Dedifferentiated amniotic fluid mesenchymal stem cell (primary cell): Measurements from ENCODE around the gene ACSL6.

Experiments
- DNase-seq: peaks from one replicate; pipeline ENCODE4 v3.0.0-alpha.2; 2016; ENCODE audit errors: extremely low spot score

Gene ACSL6

DNA sequence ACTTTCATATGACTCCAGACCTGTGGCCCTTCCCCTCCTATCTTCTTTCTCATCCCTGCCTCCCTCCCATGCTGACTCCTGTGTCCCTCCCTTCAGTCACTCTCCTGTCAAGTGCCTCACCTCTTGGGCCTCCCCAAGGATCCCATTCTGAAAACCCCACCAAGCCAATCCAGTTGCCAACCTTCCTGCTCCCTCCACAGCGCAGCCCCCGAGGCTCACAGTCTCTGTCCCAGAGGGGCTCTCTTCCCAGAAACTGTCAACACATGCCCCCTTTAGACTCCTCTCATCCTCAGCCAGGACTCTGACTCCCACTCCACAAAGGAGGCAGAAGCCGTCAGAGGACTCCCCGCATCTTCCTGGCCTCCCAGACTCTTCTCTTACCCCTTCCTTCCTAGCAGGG, 30.8 kb downstream of the ACSL6 start:
- no peak for DNase-seq

DNA sequence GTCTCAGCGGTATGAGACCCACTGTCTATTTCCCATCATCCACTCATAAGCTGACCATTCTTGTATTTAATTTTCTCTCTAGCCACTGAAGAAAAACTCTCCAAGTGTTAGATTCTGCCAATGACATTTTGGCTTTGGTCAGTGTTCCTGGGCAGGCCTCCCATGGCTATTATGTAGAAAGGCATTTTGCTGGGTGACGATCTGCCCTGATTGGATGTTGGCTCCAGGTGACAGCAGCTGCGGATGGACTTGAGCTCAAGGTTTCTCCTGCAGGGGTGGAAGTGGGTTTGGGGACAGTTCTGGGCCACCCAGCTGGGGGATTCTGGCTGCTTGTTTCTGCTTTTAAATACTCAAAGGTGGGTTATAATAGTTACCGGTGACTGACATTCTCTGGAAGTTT, 31.6 kb downstream of the ACSL6 start:
- no peak for DNase-seq

DNA sequence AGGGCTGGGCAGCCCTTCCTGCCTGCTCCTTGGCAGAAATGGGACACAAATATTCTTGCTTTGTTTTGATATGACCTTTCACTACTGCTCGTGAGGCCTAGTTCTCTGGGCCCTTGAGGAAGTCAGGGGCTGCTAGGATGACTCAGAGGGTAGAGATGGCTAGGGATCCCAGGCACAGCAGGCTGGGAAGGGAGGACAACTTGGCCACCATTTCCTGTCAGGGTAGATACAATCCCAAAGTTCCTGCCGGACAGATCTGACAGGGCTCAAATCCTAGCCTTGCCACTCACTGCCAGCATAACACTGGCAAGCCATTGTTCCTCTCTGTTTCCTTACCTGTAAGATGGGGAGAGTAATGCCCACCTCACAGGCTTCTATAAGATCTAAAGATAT, 34.2 kb downstream of the ACSL6 start:
- no peak for DNase-seq

DNA sequence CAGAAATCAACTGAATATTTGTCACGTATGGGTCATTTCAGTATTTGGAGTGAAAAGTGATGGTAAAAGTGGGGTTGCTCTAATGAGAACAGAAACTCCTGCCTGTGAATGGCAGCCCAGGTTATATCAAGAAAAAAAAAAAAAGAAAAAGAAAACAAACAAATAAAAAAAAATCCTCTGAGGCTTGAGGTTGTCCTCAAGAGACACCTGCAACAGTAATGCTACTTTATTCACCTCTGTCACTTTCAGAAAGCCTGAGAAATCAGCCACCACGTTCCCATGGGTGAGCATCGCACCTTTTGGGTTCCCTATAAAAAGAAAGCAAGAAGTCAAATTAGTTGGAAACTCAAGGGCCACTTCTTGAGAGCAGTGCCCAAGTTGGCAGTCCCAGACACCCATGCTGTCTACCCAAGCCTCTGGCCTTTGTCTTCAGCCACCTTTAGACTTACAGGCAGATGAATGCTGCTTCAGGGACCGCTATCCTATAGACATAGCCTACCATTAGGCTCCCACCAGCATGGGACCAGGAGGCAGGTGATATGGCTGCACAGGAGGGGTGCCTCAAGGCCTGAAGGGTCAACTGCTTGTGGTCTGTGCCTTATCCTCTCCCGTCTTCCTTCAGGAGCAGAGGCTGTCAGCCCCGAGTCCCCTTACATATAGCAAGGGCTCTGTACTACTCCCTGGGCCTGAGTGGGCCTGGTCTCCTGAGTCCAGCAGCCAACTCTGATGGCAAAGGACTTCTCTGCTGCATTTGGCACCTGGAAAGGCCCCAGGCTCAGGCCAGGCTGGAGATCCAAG, 34.8 kb downstream of the ACSL6 start:
- no peak for DNase-seq

DNA sequence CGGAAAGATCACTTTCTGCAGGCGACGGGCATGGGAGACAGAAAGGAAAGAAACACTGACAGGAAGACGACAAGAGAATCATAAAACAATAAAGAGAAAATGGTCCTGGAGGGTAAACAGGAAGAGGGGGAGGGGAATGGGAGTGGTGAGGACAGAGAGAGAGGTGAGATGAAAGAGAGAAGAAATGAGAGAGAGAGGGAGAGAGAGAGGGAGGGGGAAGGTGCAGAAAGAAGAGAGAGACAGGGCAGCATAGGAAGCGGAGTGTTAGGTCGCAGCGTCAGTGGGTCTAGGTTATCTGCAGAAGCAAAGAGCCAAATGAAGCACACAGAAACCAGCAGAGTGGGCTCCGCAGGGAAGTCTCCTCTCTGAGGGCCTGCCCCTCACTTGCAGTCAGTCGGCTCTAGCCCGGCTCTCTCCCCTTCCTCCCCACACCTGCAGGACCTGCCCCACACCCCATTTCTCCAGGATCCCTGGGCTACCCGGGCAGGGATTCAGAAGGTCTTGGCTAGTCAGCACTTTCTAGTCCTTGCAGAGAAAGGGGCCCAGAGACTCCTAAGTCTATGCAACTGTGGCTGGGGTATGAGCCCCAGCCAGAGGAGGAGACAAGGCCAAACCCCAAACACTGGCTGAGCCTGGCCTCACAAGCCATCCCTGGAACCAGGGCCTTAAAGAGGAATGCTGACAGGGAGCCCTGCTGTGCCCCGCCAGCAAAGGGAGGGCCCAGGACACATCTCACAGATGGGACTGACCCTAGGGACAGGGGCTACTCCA, 36.3 kb downstream of the ACSL6 start:
- no peak for DNase-seq

DNA sequence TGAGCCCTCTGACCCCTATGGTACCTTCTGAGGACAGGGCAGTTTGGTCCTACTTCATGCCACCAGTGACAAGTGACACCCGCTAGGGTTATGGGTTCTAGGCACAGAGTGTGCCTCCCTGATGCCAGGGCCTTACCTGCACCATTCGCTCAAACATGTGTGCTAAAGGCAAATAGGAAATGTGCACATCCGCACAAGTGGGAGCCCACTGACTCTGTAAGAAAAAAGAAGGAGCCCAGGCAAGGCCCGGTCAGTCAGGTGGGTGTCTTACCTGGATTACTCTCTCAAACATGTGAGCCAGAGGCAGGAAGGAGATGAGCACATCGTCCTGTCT, 36.9 kb downstream of the ACSL6 start:
- no peak for DNase-seq

DNA sequence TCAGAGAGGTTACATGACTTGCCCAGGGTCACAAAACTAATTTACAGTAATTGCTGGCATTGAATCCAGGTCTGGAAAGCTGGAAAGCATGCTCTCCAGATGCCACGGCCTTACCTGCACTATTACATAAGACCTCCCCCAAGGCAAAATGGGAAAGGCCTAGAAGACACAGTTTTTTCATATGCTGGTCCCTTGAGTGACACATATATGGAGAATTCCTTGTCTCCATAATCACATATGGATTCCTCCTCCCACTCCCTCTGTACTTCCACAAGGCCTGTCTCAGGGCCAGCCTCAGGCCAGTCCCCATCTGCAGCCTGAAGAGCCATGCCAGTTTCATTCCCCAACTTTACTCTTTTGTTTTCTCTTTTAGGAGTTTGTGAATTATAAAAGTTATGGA, 37.4 kb downstream of the ACSL6 start:
- no peak for DNase-seq

DNA sequence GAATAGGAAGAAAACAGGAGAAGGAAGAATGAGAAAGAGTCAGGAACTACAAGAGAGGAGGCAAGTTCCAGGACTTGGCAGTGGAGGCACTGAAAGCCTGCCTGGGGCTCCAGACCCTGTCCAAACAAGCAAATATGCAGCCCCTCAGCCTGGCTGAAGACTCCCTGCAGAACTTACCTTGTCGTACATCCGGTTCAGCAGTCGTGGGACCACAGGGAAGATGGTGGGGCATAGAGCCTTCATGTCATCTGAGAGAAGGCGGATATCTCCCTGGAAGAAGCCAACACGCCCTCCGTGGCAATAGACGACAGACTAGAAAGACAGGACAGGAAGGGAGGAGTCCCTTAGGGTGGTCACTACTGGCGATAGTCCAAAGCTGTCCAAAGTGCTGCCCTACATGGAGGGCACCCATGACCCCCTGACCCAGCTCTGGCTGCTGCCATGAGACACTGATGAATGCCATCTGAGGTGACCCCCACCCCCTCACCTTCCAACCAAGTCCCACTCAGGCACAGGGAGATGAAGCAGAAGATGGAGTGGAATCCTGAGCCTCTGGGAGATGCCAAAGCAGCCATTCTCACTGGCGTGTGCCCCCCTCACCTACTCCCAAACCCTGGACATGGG, 38.3 kb downstream of the ACSL6 start:
- no peak for DNase-seq

DNA sequence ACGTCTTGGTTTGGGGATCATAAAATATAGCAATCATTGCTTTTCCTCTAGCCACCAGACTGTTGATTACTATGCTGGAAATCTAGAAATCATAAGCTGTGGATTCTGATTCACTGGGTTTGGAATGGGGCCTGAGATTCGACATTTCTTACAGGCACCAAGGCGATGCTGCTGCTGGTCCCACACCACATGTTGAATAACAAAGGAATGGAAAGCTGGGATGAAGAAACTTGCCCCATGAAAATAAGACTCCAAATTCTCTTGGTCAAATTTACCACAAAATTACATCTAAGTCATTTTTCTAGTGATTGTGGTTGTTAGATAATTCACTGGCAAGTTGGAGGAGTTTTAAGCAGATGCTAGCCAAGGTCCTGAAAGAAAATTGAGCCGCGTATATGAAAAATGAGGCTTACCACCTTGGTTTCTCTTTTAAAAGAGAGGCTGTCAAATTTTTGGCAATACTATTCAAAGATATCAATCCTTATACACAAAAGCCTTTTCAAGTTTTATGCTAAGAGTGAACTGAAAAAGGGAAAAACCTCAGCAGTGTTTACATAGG, 43.0 kb downstream of the ACSL6 start:
- no peak for DNase-seq

DNA sequence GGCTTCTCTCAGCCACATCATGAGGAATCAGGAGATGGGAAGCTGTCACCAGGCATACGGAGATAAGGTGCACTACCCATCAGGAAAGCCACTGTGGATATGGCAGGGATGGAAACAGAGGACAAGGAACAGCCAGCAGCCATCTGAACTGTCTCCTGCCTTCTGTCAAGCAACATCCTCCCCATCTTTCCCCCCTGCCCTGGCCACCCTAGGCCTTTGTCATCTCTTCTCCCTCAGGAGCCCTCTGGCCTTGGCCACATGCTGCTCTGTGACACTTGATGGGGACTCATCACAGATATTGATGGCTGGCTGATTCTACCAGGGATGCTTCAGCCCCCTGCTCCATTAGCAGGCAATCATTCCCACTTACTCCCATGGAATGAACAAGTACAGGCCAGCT, 44.9 kb downstream of the ACSL6 start:
- no peak for DNase-seq

DNA sequence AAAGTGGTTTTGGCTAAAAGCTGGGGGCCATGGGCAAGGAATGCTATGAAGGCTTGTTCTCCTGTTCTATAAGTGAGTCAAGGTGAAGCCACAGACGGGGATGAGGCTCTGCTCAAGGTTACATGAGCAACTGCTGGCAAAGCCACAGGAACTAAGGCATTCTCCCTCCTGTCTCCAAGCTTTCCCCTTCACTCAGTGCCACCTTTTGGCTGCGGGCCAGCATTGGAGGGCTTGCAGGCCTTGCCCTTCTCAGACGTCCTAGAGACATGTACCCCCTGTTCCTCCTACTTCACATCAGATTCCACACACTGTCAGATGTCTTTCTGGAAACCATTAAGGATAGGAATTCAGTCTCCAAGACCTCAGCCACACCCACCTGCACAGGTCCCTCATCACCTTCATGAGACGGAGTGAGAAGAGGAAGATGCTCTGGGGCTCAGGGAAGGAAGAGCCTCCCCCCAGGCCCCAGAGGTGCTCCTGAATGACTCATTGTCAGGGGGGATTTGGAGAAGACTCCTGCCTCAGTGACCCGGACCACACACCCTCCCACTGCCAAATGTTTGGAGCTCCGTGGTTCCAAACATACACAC, 45.5 kb downstream of the ACSL6 start:
- DNase-seq: no peak

DNA sequence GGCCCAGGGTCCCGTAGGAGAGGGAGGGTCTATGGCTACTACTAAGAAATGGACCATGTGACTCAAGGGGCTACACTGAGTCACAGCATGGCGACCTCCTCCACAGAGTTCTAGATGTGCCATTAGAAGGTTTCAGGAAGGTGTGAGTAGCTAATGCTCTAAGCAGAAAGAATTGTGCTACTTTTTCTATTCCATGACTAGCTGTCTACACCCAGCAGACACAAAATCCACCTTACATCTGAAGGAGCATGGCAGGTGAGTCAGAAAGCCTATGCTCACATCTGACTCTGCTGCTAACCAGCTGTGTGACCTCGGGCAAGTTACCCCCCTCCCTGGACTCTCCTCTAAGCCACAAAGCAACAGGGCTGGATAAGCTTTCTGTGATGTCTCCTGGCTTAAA, 51.6 kb downstream of the ACSL6 start:
- no peak for DNase-seq

DNA sequence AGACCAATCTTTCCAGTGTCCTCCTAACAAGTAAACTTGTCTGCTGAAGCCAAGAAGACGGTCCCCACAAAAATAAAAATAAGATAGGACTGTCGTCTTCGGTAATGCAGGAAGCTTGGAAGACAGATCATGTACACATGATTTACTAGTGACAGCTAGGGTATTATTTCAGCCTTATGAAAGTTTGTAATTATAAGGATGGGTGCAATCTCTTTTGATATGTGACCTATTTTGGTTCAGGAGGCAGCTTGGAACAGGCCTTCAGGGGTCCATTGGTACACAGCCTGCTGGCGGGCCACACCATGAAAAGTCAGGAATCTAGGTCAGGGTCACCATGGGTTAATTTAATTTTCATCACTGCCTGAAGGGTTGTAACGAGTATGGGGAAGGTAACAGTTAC, 52.3 kb downstream of the ACSL6 start:
- DNase-seq: no peak

DNA sequence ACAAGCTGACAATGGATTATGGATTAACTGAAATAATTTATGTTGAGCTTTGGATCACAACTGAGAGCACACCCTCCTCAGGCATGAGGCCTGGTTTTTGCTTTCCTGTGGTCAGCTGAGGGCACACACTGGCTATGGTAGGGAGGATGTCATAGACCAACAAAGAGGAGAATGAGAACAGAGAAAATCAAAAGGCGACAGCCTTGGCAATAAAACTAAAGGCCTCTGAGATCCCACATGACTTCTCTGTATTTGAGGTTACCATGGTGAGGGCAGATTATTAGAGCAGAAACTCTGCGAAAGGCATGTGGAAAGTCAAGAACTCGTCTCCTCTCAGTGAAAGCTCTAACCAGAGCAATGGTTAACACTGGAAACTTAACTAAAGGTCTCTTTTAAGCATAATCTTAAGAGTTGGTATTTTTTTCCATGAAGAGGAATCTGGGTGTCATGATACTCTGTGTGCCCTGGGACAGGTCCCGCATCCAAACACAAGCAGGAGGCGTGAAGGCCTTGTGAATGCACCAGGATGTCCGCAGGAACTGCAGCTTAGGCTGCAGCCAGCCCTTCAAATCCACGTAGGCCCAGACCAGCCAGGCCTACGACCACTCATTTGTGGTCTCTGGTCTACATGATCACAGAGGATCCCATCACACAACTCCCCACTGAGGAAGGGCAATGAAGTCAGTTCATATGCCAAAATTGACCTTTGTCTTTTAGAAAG, 53.6 kb downstream of the ACSL6 start:
- no peak for DNase-seq

DNA sequence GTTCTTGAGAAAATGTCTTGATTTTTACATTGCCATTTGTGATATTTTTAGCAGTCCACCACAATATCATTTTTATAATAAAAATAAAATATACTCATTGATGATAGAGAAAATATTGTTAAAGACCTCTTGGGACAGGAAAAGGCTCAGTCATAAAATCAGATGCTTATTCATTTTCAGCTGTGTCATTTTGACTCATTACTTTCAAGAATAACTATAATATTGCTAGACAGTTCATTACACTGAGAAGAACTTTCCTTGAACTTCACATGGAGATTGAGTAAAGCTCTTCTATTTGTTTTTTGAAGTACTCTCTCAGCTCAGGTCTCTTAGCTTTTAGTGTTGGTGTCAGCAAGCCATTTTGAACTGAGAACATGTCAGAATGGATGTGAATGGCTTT, 57.5 kb downstream of the ACSL6 start:
- DNase-seq: no peak

DNA sequence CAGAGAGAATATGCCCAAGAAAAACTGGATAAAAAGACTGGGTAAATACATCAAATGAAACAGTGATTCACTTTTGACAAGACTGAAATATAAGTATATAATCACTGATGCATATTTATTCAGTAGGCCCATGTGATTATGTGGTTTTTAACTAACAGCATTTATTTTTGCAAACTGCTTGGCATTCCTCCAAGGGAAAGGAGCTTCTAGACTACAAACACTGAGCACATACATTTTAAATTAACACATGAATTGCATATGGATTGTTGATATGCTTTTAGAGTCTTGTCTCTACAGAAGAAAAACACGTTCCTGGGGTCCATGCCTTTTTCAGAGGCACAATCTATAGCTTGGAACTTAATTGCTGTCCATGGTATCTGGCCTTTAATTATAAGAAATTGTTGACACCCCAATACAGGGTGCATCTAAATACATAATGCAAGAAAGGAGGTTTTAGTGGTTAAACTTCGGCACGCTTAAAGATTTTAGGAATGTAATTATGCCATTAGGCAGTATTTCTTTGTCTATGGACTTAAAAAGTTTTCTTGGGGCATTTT, 59.1 kb downstream of the ACSL6 start:
- no peak for DNase-seq

DNA sequence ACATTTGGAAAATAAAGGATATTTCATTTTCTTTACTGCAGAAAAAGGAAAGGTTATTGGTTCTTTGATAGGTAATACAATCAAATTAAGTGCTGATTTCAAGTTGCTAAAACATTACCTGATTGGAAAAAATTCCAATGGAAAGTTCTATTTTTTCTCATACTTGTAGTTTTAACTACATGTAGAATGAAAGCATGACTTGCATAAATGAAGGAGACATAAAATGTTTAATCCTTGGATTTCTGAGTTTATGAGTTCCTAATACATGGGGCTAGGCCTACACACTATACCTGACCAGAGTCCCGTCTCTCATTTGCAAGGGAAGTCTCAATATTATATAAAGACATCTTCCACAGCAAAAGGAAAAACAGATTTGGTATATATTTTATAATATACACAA, 60.8 kb downstream of the ACSL6 start:
- DNase-seq: no peak

DNA sequence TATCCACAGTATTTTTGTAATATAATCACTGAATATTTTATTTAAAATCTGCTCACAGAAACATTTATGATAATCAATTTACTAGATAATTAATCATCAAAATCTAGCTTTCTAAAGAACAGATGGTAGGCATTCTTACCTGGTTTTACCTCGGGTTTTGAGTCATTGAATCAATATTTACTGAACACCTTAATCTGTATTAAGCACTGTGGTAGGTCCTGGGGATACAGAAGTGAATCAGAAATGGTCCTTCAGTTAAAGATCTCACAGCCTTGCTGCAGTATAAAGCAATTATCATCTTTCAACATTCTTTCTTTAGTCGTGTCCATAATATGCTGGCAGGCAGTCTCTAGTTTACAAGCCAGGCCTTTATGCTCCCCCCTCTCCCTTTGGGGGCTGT, 64.0 kb downstream of the ACSL6 start:
- no peak for DNase-seq

DNA sequence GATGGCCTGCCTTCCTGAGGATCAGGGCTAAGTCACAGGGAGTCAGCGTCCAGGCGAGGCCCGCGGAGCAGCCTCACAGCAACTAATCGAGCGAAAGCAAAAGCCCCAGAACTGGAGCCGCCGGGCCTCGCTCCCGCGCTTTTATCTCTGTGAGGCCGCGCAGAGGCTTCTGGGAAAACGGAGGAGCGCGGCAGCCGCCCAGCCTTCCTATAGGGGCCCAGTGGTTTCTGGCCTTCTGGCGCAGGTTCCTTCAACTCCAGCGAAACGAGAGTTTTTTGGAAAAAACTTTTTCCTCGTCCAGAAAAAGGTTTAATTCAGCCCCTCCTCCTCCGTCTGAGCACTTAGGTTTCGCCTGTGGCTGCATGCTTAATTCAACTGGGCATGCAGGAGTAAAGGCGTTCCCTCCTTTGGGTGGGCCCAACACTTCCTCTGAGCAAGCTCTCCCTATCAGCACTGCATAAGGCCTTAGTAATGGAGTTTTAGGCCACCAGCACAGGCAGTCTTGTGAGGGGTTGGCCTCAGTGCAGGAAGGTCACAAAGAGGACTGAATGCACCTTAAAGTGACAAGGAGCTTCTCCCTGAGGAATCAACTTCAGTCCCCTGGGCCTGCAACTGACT, 65.8 kb downstream of the ACSL6 start, which contains the start of gene MEIKIN:
Gene MEIKIN (minus strand): TSS at position 113 of the 618 bp plus-strand sequence. CDS start 158 bp downstream, outside the sequence.
- no peak for DNase-seq

DNA sequence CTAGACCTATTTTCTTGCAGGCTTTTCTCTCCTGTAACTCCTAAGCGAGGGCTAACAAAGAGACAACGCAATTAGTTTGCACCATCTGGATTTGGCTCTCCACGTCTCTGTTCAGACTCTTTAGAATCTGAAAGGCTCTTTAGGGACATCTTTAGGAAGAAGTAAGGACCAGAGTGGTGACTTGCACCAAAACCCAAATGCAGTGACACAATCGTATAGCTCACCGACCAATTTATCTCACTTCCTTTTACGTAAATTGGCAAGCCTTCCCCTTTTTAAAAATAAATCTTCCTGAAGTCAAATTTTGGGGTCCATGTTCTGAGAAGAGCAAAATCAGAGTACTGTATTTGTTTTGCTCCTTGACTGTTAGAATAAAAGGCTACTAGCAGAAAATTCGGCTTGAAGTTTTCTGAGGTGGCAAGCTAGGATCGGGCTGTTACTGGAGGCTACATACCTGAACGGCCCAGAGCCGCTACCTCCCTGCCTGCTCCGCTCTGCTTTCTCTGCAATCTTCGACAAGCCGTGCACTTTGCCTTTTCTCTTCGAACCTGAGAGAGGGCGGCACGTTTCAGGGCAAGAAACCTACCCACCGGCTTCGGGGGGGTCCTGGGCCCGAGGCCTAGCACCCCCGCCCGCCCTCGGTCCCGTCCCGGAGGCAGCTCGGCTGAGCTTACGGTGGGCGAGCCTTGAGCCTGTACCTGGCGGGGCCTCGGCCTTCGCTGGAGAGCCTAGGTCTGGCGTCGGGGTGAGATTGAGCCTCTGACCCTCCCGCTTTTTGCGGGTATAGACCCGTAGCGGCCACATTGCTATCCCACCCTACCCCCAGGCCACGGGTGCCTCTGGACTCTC, 66.5 kb downstream of the ACSL6 start:
- DNase-seq: no peak
